ENCODE measurements around the gene CUBN. TPM values are rescaled to one million over a fixed set of nuclear protein-coding genes. Genes with fewer than 3 reads are reported as not detected.

Gene CUBN
- 0.34 and 2.6 TPM in 2 replicates for total RNA-seq (2014; rRNA removed; shearing (Covaris generic))

- Histone ChIP-seq H3K9me3 (replicated peaks) (no peaks in the 10 kb centered on the region), H3K36me3 (no peaks in the 10 kb centered on the region), H3K4me1 (peaks cover 10% of the 10 kb centered on the region), H3K4me3 (no peak within 1 kb of the TSS), H3K27me3 (no peaks in the 10 kb centered on the region), H3K27ac (no peak within 1 kb of the TSS)
- no peak for DNase-seq
Observed at GRCh38 chr10:17129741-17130140, at the start of gene CUBN. TSS of gene CUBN (minus strand) at chr10:17129811. CDS start at chr10:17129765, 46 bp downstream.

GRCh38 chr10:17179002-17179401, 49.4 kb upstream of the CUBN start:
- Histone ChIP-seq H3K36me3 (no peaks in the 10 kb centered on the region), H3K9me3 (replicated peaks) (no peaks in the 10 kb centered on the region), H3K27ac (no peak overlapping the region), H3K4me1 (no peaks in the 10 kb centered on the region), H3K4me3 (no peak overlapping the region), H3K27me3 (no peaks in the 10 kb centered on the region)
- DNase-seq = no peak

GRCh38 chr10:17178006-17178405, 48.4 kb upstream of the CUBN start:
- H3K27ac ChIP-seq = no peak overlapping the region
- H3K9me3 ChIP-seq (replicated peaks) = no peaks in the 10 kb centered on the region
- no peak for DNase-seq
- H3K27me3 ChIP-seq = no peaks in the 10 kb centered on the region
- H3K4me3 ChIP-seq = no peak overlapping the region
- H3K4me1 ChIP-seq = no peaks in the 10 kb centered on the region
- H3K36me3 ChIP-seq = no peaks in the 10 kb centered on the region

GRCh38 chr10:17177014-17177413, 47.4 kb upstream of the CUBN start:
- H3K4me3 ChIP-seq = no peak overlapping the region
- H3K36me3 ChIP-seq = no peaks in the 10 kb centered on the region
- H3K4me1 ChIP-seq = no peaks in the 10 kb centered on the region
- no peaks in the 10 kb centered on the region for H3K9me3 ChIP-seq (replicated peaks)
- no peaks in the 10 kb centered on the region for H3K27me3 ChIP-seq
- H3K27ac ChIP-seq = no peak overlapping the region
- no peak for DNase-seq

- H3K27ac ChIP-seq = no peak overlapping the region
- H3K36me3 ChIP-seq = no peaks in the 10 kb centered on the region
- no peak overlapping the region for H3K4me3 ChIP-seq
- DNase-seq = no peak
- H3K9me3 ChIP-seq (replicated peaks) = no peaks in the 10 kb centered on the region
- H3K27me3 ChIP-seq = no peaks in the 10 kb centered on the region
- no peaks in the 10 kb centered on the region for H3K4me1 ChIP-seq
Observed at GRCh38 chr10:17176091-17176490, 46.5 kb upstream of the CUBN start.

GRCh38 chr10:17175551-17175950, 45.9 kb upstream of the CUBN start:
- DNase-seq = peak in 1 of 2 experiments; percentile 5
- H3K9me3 ChIP-seq (replicated peaks) = no peaks in the 10 kb centered on the region
- no peak overlapping the region for H3K27ac ChIP-seq
- H3K27me3 ChIP-seq = no peaks in the 10 kb centered on the region
- no peaks in the 10 kb centered on the region for H3K36me3 ChIP-seq
- H3K4me1 ChIP-seq = no peaks in the 10 kb centered on the region
- no peak overlapping the region for H3K4me3 ChIP-seq

GRCh38 chr10:17174626-17175025, 45.0 kb upstream of the CUBN start:
- Histone ChIP-seq H3K27me3 (no peaks in the 10 kb centered on the region), H3K36me3 (no peaks in the 10 kb centered on the region), H3K4me3 (no peak overlapping the region), H3K4me1 (no peaks in the 10 kb centered on the region), H3K27ac (no peak overlapping the region), H3K9me3 (replicated peaks) (no peaks in the 10 kb centered on the region)
- no peak for DNase-seq

GRCh38 chr10:17171141-17171641, 41.6 kb upstream of the CUBN start:
- Histone ChIP-seq H3K27me3 (no peaks in the 10 kb centered on the region), H3K9me3 (replicated peaks) (no peaks in the 10 kb centered on the region), H3K4me3 (no peak overlapping the region), H3K27ac (no peak overlapping the region), H3K36me3 (no peaks in the 10 kb centered on the region), H3K4me1 (no peaks in the 10 kb centered on the region)
- no peak for DNase-seq

GRCh38 chr10:17169803-17170202, 40.2 kb upstream of the CUBN start:
- DNase-seq = no peak
- no peaks in the 10 kb centered on the region for H3K9me3 ChIP-seq (replicated peaks)
- no peaks in the 10 kb centered on the region for H3K27me3 ChIP-seq
- no peak overlapping the region for H3K4me3 ChIP-seq
- no peaks in the 10 kb centered on the region for H3K36me3 ChIP-seq
- H3K4me1 ChIP-seq = no peaks in the 10 kb centered on the region
- H3K27ac ChIP-seq = no peak overlapping the region

- DNase-seq = peak in 1 of 2 experiments; percentile 2
- H3K4me1 ChIP-seq = no peaks in the 10 kb centered on the region
- no peaks in the 10 kb centered on the region for H3K27me3 ChIP-seq
- no peak overlapping the region for H3K27ac ChIP-seq
- H3K36me3 ChIP-seq = no peaks in the 10 kb centered on the region
- no peaks in the 10 kb centered on the region for H3K9me3 ChIP-seq (replicated peaks)
- H3K4me3 ChIP-seq = no peak overlapping the region
Observed at GRCh38 chr10:17166699-17167098, 37.1 kb upstream of the CUBN start.

- DNase-seq = no peak
- H3K4me3 ChIP-seq = no peak overlapping the region
- no peaks in the 10 kb centered on the region for H3K27me3 ChIP-seq
- H3K4me1 ChIP-seq = no peaks in the 10 kb centered on the region
- no peaks in the 10 kb centered on the region for H3K36me3 ChIP-seq
- H3K27ac ChIP-seq = no peak overlapping the region
- H3K9me3 ChIP-seq (replicated peaks) = no peaks in the 10 kb centered on the region
Observed at GRCh38 chr10:17162828-17163227, 33.2 kb upstream of the CUBN start.

- Histone ChIP-seq H3K27ac (no peak overlapping the region), H3K4me3 (no peak overlapping the region), H3K9me3 (replicated peaks) (no peaks in the 10 kb centered on the region), H3K36me3 (no peaks in the 10 kb centered on the region), H3K4me1 (no peaks in the 10 kb centered on the region), H3K27me3 (no peaks in the 10 kb centered on the region)
- DNase-seq = no peak
Observed at GRCh38 chr10:17161775-17162174, 32.2 kb upstream of the CUBN start.

- no peak overlapping the region for H3K4me3 ChIP-seq
- no peak overlapping the region for H3K27ac ChIP-seq
- H3K9me3 ChIP-seq (replicated peaks) = no peaks in the 10 kb centered on the region
- H3K27me3 ChIP-seq = no peaks in the 10 kb centered on the region
- no peaks in the 10 kb centered on the region for H3K4me1 ChIP-seq
- no peak for DNase-seq
- H3K36me3 ChIP-seq = no peaks in the 10 kb centered on the region
Observed at GRCh38 chr10:17157024-17157423, 27.4 kb upstream of the CUBN start.

- Histone ChIP-seq H3K27me3 (no peaks in the 10 kb centered on the region), H3K27ac (no peak overlapping the region), H3K4me1 (no peaks in the 10 kb centered on the region), H3K36me3 (no peaks in the 10 kb centered on the region), H3K9me3 (replicated peaks) (no peaks in the 10 kb centered on the region), H3K4me3 (no peak overlapping the region)
- no peak for DNase-seq
Observed at GRCh38 chr10:17155826-17156225, 26.2 kb upstream of the CUBN start.

GRCh38 chr10:17154116-17154515, 24.5 kb upstream of the CUBN start:
- Histone ChIP-seq H3K27me3 (no peaks in the 10 kb centered on the region), H3K4me3 (no peak overlapping the region), H3K4me1 (no peaks in the 10 kb centered on the region), H3K27ac (no peak overlapping the region), H3K9me3 (replicated peaks) (no peaks in the 10 kb centered on the region), H3K36me3 (no peaks in the 10 kb centered on the region)
- DNase-seq = no peak

- Histone ChIP-seq H3K4me1 (no peaks in the 10 kb centered on the region), H3K9me3 (replicated peaks) (no peaks in the 10 kb centered on the region; the same call in 1 of the 2 replicates), H3K27ac (no peak overlapping the region), H3K27me3 (no peaks in the 10 kb centered on the region), H3K4me3 (no peak overlapping the region), H3K36me3 (no peaks in the 10 kb centered on the region; the same call in 1 of the 2 replicates)
- DNase-seq = no peak
Observed at GRCh38 chr10:17153321-17153720, 23.7 kb upstream of the CUBN start.
